HG02763 (cell line): ENCODE results near the gene FRMD4A.

Source experiments
- ATAC-seq: cut with Tn5 transposase; IDR thresholded peaks from one replicate; pipeline ENCODE4 v1.9.1; 2021; ENCODE audit warnings: mild to moderate bottlenecking, moderate library complexity; ENCODE audit not compliant: unreplicated experiment

FRMD4A gene

GRCh38 chr10:14330388-14331061 lies at the start of gene FRMD4A:
TSS of gene FRMD4A (minus strand) at chr10:14330924.
- no peak for ATAC-seq

- no peak for ATAC-seq
These were observed 49.0 kb upstream of the FRMD4A start for GRCh38 chr10:14379556-14380280.

- no peak for ATAC-seq
These were observed 47.8 kb upstream of the FRMD4A start for GRCh38 chr10:14378387-14378960.

GRCh38 chr10:14377591-14378175 lies 47.0 kb upstream of the FRMD4A start:
- ATAC-seq: no peak

GRCh38 chr10:14374745-14375445 lies 44.2 kb upstream of the FRMD4A start:
- no peak for ATAC-seq

GRCh38 chr10:14372606-14373005 lies 41.9 kb upstream of the FRMD4A start:
- ATAC-seq: no peak

GRCh38 chr10:14371581-14371980 lies 40.9 kb upstream of the FRMD4A start:
- ATAC-seq: no peak

GRCh38 chr10:14370894-14371293 lies 40.2 kb upstream of the FRMD4A start:
- no peak for ATAC-seq

GRCh38 chr10:14369906-14370305 lies 39.2 kb upstream of the FRMD4A start:
- no peak for ATAC-seq

- no peak for ATAC-seq
These were observed 36.0 kb upstream of the FRMD4A start for GRCh38 chr10:14366760-14367159.

- ATAC-seq: no peak
These were observed 34.5 kb upstream of the FRMD4A start for GRCh38 chr10:14365266-14365665.

GRCh38 chr10:14362104-14362503 lies 31.4 kb upstream of the FRMD4A start:
- ATAC-seq: no peak

- ATAC-seq: no peak
These were observed 30.2 kb upstream of the FRMD4A start for GRCh38 chr10:14360961-14361360.

- no peak for ATAC-seq
These were observed 29.8 kb upstream of the FRMD4A start for GRCh38 chr10:14360515-14360914.

- no peak for ATAC-seq
These were observed 28.3 kb upstream of the FRMD4A start for GRCh38 chr10:14358886-14359573.

- ATAC-seq: no peak
These were observed 26.2 kb upstream of the FRMD4A start for GRCh38 chr10:14356921-14357320.

- no peak for ATAC-seq
These were observed 25.0 kb upstream of the FRMD4A start for GRCh38 chr10:14355750-14356149.

GRCh38 chr10:14353291-14353913 lies 22.7 kb upstream of the FRMD4A start:
- no peak for ATAC-seq

- ATAC-seq: no peak
These were observed 19.3 kb upstream of the FRMD4A start for GRCh38 chr10:14350006-14350405.

- ATAC-seq: no peak
These were observed 18.4 kb upstream of the FRMD4A start for GRCh38 chr10:14349081-14349480.
